Tibial nerve (tissue), 4 donors: Measurements from ENCODE around the gene CATSPER2. TPM values are rescaled to one million over a fixed set of nuclear protein-coding genes. Genes with fewer than 3 reads are reported as not detected.

ENCODE experiments used
- small RNA-seq: library from RNA; depleted of rRNA; stranded (forward); fragments of <200 nt; gene quantifications from one replicate; pipeline ENCODE3, GENCODE V24; 2016
- total RNA-seq, 4 donors: library from RNA; depleted of rRNA; stranded (reverse); fragments of >200 nt; gene quantifications; one replicate each; pipeline ENCODE4 v1.1.0, GENCODE V29; 2016

CATSPER2 gene
- total RNA-seq, 4 donors from 2014 or later = 1.2 to 18.6 (median 6.3) TPM

Small RNA genes lying within 50 kb of the gene (small RNA-seq; reads per million reads assigned to genes)
- gene PDIA3P2 = not detected
- gene RNU6-554P = not detected
- gene RNU6-610P = not detected

Other genes starting within 250 kb of the CATSPER2 start
- gene TP53BP1, start 155.7 kb downstream of the CATSPER2 start, total RNA-seq = 10 to 100 TPM; 37.6 to 47.4 (median 42.4) TPM
- 10 to 100 TPM; 17.4 to 23.7 (median 21.3) TPM for gene MAP1A, start 131.2 kb downstream of the CATSPER2 start, total RNA-seq
- 10 to 100 TPM; 22.6 to 57.9 (median 40.4) TPM for gene PPIP5K1, start 58.6 kb downstream of the CATSPER2 start, total RNA-seq
- gene CKMT1B, start 54.8 kb downstream of the CATSPER2 start, total RNA-seq = not detected
- gene STRC, start 30.0 kb downstream of the CATSPER2 start, total RNA-seq = 1 to 10 TPM in 3 of 4 donors, under 1 TPM in 1; 0.30 to 1.4 (median 1.2) TPM
- not detected for gene CKMT1A, start 45.0 kb upstream of the CATSPER2 start, total RNA-seq
- 100 to 1,000 TPM in 1 of 4 donors, 10 to 100 TPM in 3; 75.4 to 107 (median 94.2) TPM for gene PDIA3, start 97.6 kb upstream of the CATSPER2 start, total RNA-seq
- 10 to 100 TPM; 11.4 to 29.3 (median 13.0) TPM for gene ELL3, start 128.1 kb upstream of the CATSPER2 start, total RNA-seq
- gene SERF2, start 143.5 kb upstream of the CATSPER2 start, total RNA-seq = 100 to 1,000 TPM; 698 to 988 (median 804) TPM
- gene SERINC4, start 151.4 kb upstream of the CATSPER2 start, total RNA-seq = under 1 TPM in 1 of 4 donors, not detected in 3; 0.20 TPM
- gene HYPK, start 151.8 kb upstream of the CATSPER2 start, total RNA-seq = 10 to 100 TPM in 3 of 4 donors, 1 to 10 TPM in 1; 7.5 to 27.6 (median 12.1) TPM
- gene MFAP1, start 175.8 kb upstream of the CATSPER2 start, total RNA-seq = 10 to 100 TPM in 3 of 4 donors, 1 to 10 TPM in 1; 9.6 to 15.7 (median 11.9) TPM
- 1 to 10 TPM; 2.7 to 7.5 (median 2.9) TPM for gene WDR76, start 178.2 kb upstream of the CATSPER2 start, total RNA-seq